ENCODE results near the gene WWC2. TPM values are rescaled to one million over a fixed set of nuclear protein-coding genes. Genes with fewer than 3 reads are reported as not detected.

Gene WWC2
- total and polyA plus RNA-seq, 10 donors = 1.4 to 32.0 (median 19.3) TPM

DNA sequence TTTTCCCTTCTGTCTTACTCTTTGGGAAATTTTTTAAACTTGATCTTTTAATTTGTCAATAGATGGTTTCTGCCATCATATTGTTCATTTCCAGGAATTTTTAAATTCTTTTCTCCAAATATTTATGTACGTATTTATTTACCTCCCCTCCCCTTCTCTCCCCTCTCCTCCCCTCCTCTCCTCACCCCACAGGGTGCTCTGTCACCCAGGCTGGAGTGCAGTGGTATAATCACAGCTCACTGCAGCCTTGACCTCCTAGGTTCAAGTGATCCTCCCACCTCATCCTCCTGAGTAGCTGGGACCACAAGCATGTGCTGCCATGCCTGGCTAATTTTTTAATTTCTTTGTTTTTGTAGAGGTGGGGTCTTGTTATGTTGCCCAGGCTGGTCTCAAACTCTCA lies 73.8 kb downstream of the WWC2 start:
- Histone ChIP-seq H3K4me3 (no peak overlapping the region), H3K4me1 (peaks cover 0 to 6% (median 0%) of the 10 kb centered on the region in 6 donors), H3K9me3 (no peaks in the 10 kb centered on the region), H3K27me3 (replicated peaks in 1 of 7) (no peaks in the 10 kb centered on the region), H3K36me3 (no peaks in the 10 kb centered on the region), H3K27ac (no peak overlapping the region)
- WGBS, 5 donors = 76 to 90% (median 88%) methylated on average over 1 of the region's 1 CpG
- DNase-seq = no peak
- intact Hi-C loops (cut with DNase I; ENCODE audit: low total_unique reads) = no loop called here
- TF ChIP-seq POLR2AphosphoS5 (IDR thresholded peaks at IDR 0.05) (no peak), POLR2A (IDR thresholded peaks at IDR 0.05) (no peak)
- TF ChIP-seq, protein P1, sequence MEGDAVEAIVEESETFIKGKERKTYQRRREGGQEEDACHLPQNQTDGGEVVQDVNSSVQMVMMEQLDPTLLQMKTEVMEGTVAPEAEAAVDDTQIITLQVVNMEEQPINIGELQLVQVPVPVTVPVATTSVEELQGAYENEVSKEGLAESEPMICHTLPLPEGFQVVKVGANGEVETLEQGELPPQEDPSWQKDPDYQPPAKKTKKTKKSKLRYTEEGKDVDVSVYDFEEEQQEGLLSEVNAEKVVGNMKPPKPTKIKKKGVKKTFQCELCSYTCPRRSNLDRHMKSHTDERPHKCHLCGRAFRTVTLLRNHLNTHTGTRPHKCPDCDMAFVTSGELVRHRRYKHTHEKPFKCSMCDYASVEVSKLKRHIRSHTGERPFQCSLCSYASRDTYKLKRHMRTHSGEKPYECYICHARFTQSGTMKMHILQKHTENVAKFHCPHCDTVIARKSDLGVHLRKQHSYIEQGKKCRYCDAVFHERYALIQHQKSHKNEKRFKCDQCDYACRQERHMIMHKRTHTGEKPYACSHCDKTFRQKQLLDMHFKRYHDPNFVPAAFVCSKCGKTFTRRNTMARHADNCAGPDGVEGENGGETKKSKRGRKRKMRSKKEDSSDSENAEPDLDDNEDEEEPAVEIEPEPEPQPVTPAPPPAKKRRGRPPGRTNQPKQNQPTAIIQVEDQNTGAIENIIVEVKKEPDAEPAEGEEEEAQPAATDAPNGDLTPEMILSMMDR (IDR thresholded peaks at IDR 0.05 in 8 of 11, conservative IDR thresholded peaks at IDR 0.05 in 3 of 11) = no peak

DNA sequence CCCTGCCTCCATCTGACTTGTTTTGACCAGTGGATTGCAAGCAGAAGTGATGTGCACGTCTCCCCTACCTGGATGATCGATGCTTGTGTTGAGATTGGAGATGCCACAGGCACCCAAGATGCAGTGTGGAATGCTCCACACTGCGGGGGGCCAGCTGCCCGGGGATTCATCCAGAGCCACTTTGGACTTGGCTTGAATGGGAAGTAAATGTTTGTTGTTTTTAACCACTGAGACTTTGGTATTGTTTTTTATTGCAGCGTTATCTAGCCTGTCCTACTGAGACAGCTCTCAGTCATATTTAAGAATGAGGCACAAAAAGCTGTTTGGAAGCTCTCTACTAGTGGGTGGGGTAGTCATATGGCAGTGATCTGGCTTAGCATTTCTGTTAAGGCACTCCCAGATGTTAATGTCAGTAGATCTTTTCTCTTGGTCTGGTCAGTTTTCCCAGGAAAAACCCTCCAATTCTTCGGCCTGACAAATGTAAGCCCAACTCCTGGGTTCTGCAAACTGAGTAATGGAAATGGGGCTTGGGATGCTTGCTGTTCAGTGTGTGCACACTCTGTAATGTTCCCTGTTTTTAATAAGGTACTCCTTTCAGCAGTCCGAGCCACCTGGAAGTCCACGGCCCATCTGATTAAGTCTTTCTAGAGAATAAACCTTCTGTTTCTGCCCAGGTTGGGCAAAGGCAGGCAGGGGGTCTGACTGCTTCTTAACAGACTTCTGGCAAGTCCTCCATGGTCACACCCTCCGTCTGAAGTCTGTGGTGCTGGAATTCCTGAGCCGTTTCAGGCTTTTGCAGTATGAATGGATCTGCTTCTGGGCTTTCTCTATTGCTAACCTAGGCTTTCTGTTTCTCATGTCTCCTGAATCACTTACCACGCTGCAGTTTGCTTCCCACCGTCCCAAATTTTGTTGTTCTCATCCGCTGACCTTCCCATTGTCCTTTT lies 74.8 kb downstream of the WWC2 start:
- Histone ChIP-seq H3K4me3 (no peak overlapping the region), H3K27ac (no peak overlapping the region), H3K36me3 (no peaks in the 10 kb centered on the region), H3K9me3 (no peaks in the 10 kb centered on the region), H3K27me3 (replicated peaks in 1 of 7) (no peaks in the 10 kb centered on the region), H3K4me1 (peaks cover 0 to 6% (median 0%) of the 10 kb centered on the region in 6 donors)
- DNase-seq = no peak
- 69 to 81% (median 76%) methylated on average over 13 of the region's 13 CpGs for WGBS, 5 donors
- intact Hi-C loops (cut with DNase I; ENCODE audit: low total_unique reads) = no loop called here
- TF ChIP-seq, protein P1 (IDR thresholded peaks at IDR 0.05 in 8 of 11, conservative IDR thresholded peaks at IDR 0.05 in 3 of 11) = no peak
- TF ChIP-seq POLR2AphosphoS5 (IDR thresholded peaks at IDR 0.05) (no peak), POLR2A (IDR thresholded peaks at IDR 0.05) (no peak)

DNA sequence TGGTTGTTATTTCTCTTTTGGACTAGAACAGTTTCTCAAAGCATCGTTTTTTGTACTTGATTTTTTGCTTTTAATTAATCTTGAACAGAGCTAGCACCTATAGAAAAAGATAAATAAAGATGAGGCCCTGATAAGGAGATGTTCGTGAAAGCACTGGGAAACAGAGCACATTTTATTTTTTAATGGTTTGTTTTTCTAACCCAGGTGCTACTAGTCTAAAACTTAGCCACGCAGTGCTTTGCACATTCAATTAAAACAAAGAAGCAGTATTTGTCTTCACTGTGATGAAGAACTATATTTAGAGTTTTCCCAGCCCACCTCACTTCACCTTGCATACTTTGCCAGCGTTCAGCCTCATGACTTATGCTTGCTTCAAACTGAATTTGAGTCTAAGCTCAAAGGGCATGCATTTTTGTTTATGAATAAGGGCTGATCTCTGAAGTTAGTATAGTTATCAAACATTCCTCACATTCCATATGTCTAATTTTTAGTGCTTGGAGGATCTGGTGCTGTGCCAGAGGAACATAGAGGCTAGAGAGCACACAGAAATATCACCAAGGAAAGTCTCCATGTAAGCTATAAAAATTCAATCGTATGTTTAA lies 76.7 kb downstream of the WWC2 start:
- no peak for DNase-seq
- no peak overlapping the region for H3K27ac ChIP-seq
- H3K4me1 ChIP-seq = peaks cover 0 to 3% (median 0%) of the 10 kb centered on the region in 6 donors
- no peak for TF ChIP-seq POLR2A (IDR thresholded peaks at IDR 0.05)
- TF ChIP-seq, protein P1 (IDR thresholded peaks at IDR 0.05 in 8 of 11, conservative IDR thresholded peaks at IDR 0.05 in 3 of 11) = no peak
- no peak for TF ChIP-seq POLR2AphosphoS5 (IDR thresholded peaks at IDR 0.05)
- 72 to 87% (median 76%) methylated on average over 5 of the region's 5 CpGs for WGBS, 5 donors
- no peaks in the 10 kb centered on the region for H3K36me3 ChIP-seq
- intact Hi-C loops (cut with DNase I; ENCODE audit: low total_unique reads) = no loop called here
- no peaks in the 10 kb centered on the region for H3K9me3 ChIP-seq
- no peaks in the 10 kb centered on the region for H3K27me3 ChIP-seq (replicated peaks in 1 of 7)
- no peak overlapping the region for H3K4me3 ChIP-seq

DNA sequence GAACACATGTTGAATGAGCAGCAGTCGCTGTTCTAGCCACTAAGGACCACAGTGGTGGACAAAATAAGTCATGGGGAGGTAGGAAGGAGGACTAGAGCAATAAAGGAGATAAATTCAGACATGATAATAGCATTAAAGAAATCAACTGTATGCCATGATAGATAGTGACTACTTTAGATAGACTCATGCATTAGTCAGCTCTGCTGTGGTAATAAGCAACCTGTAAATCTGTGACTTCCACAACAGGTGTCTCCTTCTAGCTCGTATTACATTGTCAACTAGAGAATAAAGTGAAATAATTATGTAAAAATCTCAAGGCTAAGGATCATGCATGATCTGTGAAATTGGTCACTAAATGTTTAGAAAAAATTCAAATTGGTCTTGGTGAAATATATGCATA lies 77.9 kb downstream of the WWC2 start:
- Histone ChIP-seq H3K9me3 (no peaks in the 10 kb centered on the region), H3K36me3 (no peaks in the 10 kb centered on the region), H3K4me3 (no peak overlapping the region), H3K27ac (no peak overlapping the region), H3K4me1 (peaks cover 0 to 3% (median 0%) of the 10 kb centered on the region in 6 donors), H3K27me3 (replicated peaks in 1 of 7) (no peaks in the 10 kb centered on the region)
- TF ChIP-seq, protein P1 (IDR thresholded peaks at IDR 0.05 in 8 of 11, conservative IDR thresholded peaks at IDR 0.05 in 3 of 11) = no peak
- TF ChIP-seq POLR2A (IDR thresholded peaks at IDR 0.05) = no peak
- TF ChIP-seq POLR2AphosphoS5 (IDR thresholded peaks at IDR 0.05) = no peak
- intact Hi-C loops (cut with DNase I; ENCODE audit: low total_unique reads) = no loop called here
- WGBS, 5 donors = 74 to 86% (median 76%) methylated on average over 2 of the region's 2 CpGs
- DNase-seq = no peak
